Epidermal melanocyte (primary cell): ENCODE data around the gene CAVIN2.

Experiments
- DNase-seq: peaks from one replicate; pipeline ENCODE4 v3.0.0; 2011; ENCODE audit warnings: low spot score; ENCODE audit not compliant: insufficient read length

Gene CAVIN2

GRCh38 chr2:191846515-191847476, at the start of gene CAVIN2:
Gene CAVIN2, minus strand, starts transcription at chr2:191847088. Its CDS starts 163 bp downstream, at chr2:191846925.
- no peak for DNase-seq

GRCh38 chr2:191895743-191896142, 48.9 kb upstream of the CAVIN2 start:
- no peak for DNase-seq

- no peak for DNase-seq
These were observed 48.3 kb upstream of the CAVIN2 start for GRCh38 chr2:191895195-191895594.

- no peak for DNase-seq
These were observed 47.8 kb upstream of the CAVIN2 start for GRCh38 chr2:191894681-191895147.

DNA sequence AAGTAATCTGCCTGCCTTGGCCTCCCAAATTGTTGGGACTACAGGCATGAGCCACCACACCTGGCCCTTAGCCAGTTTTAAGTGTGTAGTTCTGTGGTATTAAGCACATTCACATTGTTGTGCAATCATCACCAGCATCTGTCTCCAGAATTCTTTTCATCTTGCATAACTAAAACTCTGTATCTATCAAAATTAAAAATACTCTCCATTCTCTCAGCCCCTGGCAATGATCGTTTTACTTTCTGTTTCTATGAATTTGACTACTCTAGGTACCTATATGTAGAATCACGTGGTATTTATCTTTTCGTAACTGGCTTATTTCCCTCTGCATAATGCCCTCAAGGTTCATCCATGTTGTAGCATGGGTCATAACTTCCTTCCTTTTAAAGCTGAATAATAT, 45.5 kb upstream of the CAVIN2 start:
- no peak for DNase-seq

DNA sequence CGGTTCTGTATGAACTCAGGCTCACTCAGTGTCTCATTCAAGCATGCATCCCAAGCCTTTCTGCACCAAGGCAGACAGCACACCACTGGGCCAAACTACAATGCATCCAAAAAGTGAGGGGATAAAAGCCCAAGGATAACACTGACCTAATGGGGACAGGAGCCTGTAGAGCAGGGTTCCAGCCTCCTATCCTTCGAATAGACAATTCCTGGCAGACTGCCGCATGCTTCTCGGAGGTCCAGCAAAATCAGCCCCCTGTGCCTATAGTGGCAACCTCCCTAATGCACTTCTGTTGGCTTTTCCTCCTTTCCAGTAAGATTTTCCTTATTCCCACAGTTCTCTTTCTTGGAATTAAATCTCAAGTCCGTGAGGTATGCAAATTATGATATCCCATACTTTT, 44.8 kb upstream of the CAVIN2 start:
- no peak for DNase-seq

DNA sequence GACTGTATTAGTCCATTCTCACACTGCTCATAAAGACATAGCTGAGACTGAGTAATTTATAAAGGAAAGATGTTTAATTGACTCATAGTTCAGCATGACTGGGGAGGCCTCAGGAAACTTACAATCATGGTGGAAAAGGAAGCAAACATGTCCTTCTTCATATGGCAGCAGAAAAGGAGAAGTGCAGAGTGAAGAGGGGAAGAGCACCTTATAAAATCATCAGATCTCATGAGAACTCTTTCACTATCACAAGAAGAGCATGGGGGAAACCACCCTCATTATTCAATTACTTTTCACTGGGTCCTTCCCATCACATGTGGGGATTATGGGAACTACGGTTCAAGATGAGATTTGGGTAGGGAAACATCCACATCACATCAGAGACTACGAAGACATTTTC, 43.0 kb upstream of the CAVIN2 start:
- DNase-seq = no peak

GRCh38 chr2:191888400-191889166, 41.7 kb upstream of the CAVIN2 start:
- no peak for DNase-seq

- no peak for DNase-seq
These were observed 38.8 kb upstream of the CAVIN2 start for GRCh38 chr2:191885650-191886049.

DNA sequence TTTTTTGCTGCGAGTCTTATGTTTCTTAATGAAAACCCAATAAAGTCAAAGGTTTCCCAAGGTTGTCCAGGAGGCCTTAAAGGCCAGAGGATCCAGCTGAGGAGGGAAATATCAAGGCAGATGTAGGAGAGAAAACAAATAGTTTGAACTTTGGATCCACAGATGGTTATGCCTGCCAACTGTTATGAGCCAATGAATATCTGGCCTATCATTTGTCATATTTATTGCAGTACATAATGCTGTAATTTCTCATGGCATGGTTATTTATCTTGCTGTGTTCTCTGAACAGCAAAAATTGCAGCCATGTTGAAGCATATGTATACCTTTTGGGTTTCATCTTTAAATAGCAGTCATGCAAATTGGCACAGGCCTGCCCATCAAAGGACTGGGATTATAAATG, 38.2 kb upstream of the CAVIN2 start:
- DNase-seq = no peak

DNA sequence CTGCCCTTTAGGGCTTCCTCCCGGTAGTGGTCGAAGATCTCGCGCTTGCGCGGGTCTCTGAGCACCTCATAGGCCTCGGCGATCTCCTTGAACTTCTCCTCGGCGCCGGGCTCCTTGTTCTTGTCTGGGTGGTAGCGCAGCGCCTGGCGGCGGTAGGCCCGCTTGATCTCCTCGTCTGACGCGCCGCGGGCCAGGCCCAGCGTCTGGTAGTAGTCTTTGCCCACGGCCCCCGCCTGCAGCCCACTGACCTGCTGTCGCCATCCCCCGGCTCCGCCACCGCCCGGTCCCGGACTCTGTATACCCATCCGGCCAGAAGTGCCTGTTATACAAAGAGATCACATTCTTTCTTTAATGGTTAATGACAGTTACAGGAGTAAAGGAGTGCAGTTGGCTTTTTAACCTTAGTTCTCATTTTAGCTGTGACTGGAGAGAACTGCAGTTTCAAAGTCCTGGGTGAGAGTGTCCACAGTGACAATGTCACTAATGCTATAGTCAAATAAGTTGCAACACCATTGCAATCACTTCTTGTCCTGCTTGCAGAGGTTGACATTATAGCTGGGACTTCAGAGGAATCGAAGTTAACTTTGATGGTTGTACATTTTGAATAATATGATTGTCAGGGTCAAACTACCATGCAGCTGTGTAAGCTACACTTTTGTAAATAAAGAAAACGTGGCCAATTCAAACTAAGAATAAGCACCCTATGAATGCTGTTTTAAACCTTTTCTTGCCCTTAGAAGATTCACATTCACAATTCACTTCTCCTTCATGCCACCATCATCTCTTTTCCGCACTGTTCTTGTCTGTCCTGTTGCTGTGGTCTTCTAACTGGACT, 35.3 kb upstream of the CAVIN2 start:
- DNase-seq = no peak

DNA sequence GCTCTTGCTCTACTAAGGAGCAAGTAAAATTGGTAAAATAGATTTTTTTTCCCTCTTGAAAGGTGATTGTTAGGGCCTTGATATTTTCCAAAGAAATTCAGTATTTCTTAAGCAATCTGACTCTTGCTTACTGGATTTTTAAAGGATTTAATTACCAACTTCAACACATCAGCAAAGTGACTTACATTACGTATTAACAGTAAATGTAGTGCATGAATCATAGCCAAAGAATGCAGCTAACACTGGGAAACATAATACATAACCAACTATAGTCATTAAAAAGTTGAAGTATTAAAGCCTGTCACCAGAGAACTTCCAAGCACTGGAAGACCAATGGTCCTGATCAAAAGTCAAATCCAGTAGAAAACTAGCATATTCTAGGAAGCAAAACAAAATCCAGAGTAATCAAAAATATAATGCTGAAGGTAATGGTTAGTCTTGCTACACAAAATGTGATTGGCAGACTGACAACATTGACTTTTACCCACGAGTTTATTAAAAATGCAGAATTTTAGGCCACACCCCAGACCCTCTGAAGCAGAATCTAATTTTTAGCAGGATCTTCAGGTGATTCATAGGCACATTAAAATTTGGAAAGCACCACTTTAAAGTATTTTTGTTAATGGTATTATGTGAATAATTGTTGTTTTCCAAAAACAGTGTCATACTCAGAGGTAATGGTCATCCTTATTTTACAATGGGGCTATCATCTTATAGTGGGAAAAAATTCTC, 31.8 kb upstream of the CAVIN2 start:
- DNase-seq = no peak

DNA sequence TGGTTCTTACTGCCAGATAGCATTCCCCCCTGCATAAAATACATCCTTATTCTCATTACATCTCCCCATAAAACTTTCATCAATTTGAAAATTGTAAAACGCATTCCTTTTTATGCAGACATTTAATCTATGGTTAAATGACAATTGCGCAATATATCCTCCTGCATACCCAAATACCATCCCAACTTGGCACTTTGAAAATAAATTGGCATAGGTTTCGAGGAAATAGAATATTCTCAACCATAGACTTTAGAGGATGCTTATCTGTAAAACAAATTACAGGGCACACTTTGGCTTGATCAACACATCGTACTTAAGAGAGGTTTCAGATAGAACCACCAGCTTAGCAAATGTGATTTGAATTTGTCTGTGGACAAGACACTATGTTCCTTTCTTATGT, 31.0 kb upstream of the CAVIN2 start:
- DNase-seq = no peak

DNA sequence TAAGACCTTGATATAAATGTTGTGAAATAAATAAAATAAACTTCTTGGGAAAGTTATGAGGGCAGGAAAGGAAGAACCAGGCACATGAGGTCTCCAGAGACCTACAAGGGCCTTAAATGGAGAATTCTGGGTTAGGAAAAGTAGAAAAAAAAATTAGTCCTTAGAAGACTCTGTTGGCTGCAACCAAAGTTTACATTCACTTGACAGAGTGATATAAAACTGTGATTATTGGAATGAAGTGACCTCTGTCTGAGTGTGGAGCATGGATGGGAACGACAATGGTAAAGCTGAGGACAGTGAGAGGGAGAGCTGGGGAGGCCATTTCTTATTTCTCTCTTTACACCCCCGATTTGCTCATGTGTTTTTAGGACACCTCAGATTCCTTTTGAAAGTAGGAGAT, 29.0 kb upstream of the CAVIN2 start:
- no peak for DNase-seq

GRCh38 chr2:191870744-191871143, 23.9 kb upstream of the CAVIN2 start:
- DNase-seq = no peak

GRCh38 chr2:191869781-191870180, 22.9 kb upstream of the CAVIN2 start:
- DNase-seq = no peak

GRCh38 chr2:191869178-191869577, 22.3 kb upstream of the CAVIN2 start:
- no peak for DNase-seq

GRCh38 chr2:191867507-191867847, 20.6 kb upstream of the CAVIN2 start:
- DNase-seq = no peak

- no peak for DNase-seq
These were observed 20.0 kb upstream of the CAVIN2 start for GRCh38 chr2:191866675-191867506.

- DNase-seq = no peak
These were observed 19.3 kb upstream of the CAVIN2 start for GRCh38 chr2:191866195-191866594.
